Trophoblast cell (in vitro differentiated cells and primary cell): ENCODE data around the gene APPL2.

Experiments used
- DNase-seq, 2 donors: peaks; one replicate each; pipeline ENCODE4 v3.0.0-alpha.2; 2016
- H2AFZ ChIP-seq: 2 replicates; pipeline ENCODE4 v1.6.1; 2013; ENCODE audit warnings: low read length, moderate library complexity, mild to moderate bottlenecking; ENCODE audit not compliant: insufficient read depth, poor library complexity
- H2AK5ac ChIP-seq: 2 replicates; pipeline ENCODE4 v1.6.1; 2013; ENCODE audit warnings: mild to moderate bottlenecking, low read length
- H2BK120ac ChIP-seq: 2 replicates; pipeline ENCODE4 v1.6.1; 2013; ENCODE audit warnings: low read length, mild to moderate bottlenecking, moderate library complexity; ENCODE audit not compliant: insufficient read depth, poor library complexity
- H2BK12ac ChIP-seq: 2 replicates; pipeline ENCODE4 v1.6.1; 2013; ENCODE audit warnings: mild to moderate bottlenecking, low read length, moderate library complexity
- H2BK5ac ChIP-seq: 2 replicates; pipeline ENCODE4 v1.6.1; 2013; ENCODE audit warnings: low read length, low read depth, moderate library complexity, mild to moderate bottlenecking; ENCODE audit not compliant: poor library complexity
- H3K14ac ChIP-seq: 2 replicates; pipeline ENCODE4 v1.6.1; 2013; ENCODE audit warnings: mild to moderate bottlenecking, low read length
- H3K18ac ChIP-seq: 2 replicates; pipeline ENCODE4 v1.6.1; 2013; ENCODE audit warnings: mild to moderate bottlenecking, low read length
- H3K23ac ChIP-seq: 2 replicates; pipeline ENCODE4 v1.6.1; 2013; ENCODE audit warnings: low read length
- H3K27ac ChIP-seq: 2 replicates; pipeline ENCODE4 v1.5.1; 2013; ENCODE audit warnings: low read depth, mild to moderate bottlenecking, inconsistent platforms, low read length, moderate library complexity
- H3K27me3 ChIP-seq: 2 replicates; pipeline ENCODE4 v1.6.1; 2013; ENCODE audit warnings: inconsistent platforms, mild to moderate bottlenecking, low read length, moderate library complexity; ENCODE audit not compliant: insufficient read depth
- H3K36me3 ChIP-seq, 2 experiments: 1 replicate in 1 of 2; 2 replicates in 1 of 2; pipeline ENCODE4 v1.6.1; 2013; ENCODE audit warnings: low read length in 2 of 2, mild to moderate bottlenecking in 2 of 2, moderate library complexity in 1 of 2; ENCODE audit not compliant: insufficient read depth in 2 of 2, control insufficient read depth in 1 of 2
- H3K4ac ChIP-seq: 2 replicates; pipeline ENCODE4 v1.6.1; 2013; ENCODE audit warnings: low read depth, mild to moderate bottlenecking, low read length, moderate library complexity
- H3K4me1 ChIP-seq, 2 experiments: 1 replicate in 1 of 2; 2 replicates in 1 of 2; pipeline ENCODE4 v1.6.1; 2013; ENCODE audit warnings: low read length in 2 of 2, mild to moderate bottlenecking in 2 of 2, moderate library complexity in 1 of 2; ENCODE audit not compliant: insufficient read depth in 2 of 2, control insufficient read depth in 1 of 2
- H3K4me2 ChIP-seq: 2 replicates; pipeline ENCODE4 v1.6.1; 2013; ENCODE audit warnings: inconsistent platforms, mild to moderate bottlenecking, low read length, moderate library complexity
- H3K4me3 ChIP-seq: 2 replicates; pipeline ENCODE4 v1.5.1; 2013; ENCODE audit warnings: mild to moderate bottlenecking, low read depth, low read length, inconsistent platforms
- H3K79me1 ChIP-seq: one replicate; pipeline ENCODE4 v1.6.1; 2013; ENCODE audit warnings: low read length
- H3K79me2 ChIP-seq: 2 replicates; pipeline ENCODE4 v1.6.1; 2013; ENCODE audit warnings: low read length, mild to moderate bottlenecking; ENCODE audit not compliant: control insufficient read depth, insufficient read depth, poor library complexity
- H3K9ac ChIP-seq: 2 replicates; pipeline ENCODE4 v1.6.1; 2013; ENCODE audit warnings: mild to moderate bottlenecking, low read length
- H3K9me3 ChIP-seq: 2 replicates; pipeline ENCODE4 v1.6.1; 2013; ENCODE audit warnings: low read depth, mild to moderate bottlenecking, control low read depth, inconsistent platforms, low read length; ENCODE audit not compliant: insufficient read depth
- H4K12ac ChIP-seq: 2 replicates; pipeline ENCODE4 v1.6.1; 2013; ENCODE audit warnings: low read depth, mild to moderate bottlenecking, low read length, moderate library complexity
- H4K8ac ChIP-seq: 2 replicates; pipeline ENCODE4 v1.6.1; 2013; ENCODE audit warnings: low read depth, mild to moderate bottlenecking, low read length, moderate library complexity
- H4K91ac ChIP-seq: one replicate; pipeline ENCODE4 v1.6.1; 2013; ENCODE audit warnings: low read depth, mild to moderate bottlenecking, low read length, moderate library complexity
- WGBS: extraction: QIAGEN DNeasy Blood & Tissue Kit; methylation state at CpG from one replicate; pipeline ENCODE4 v1.1.7; 2013; ENCODE audit warnings: missing lambda C conversion rate; ENCODE audit not compliant: insufficient read length, insufficient coverage; ENCODE audit errors: extremely low coverage; 5-methylcytosine and 5-hydroxymethylcytosine counted together

Gene APPL2

DNA sequence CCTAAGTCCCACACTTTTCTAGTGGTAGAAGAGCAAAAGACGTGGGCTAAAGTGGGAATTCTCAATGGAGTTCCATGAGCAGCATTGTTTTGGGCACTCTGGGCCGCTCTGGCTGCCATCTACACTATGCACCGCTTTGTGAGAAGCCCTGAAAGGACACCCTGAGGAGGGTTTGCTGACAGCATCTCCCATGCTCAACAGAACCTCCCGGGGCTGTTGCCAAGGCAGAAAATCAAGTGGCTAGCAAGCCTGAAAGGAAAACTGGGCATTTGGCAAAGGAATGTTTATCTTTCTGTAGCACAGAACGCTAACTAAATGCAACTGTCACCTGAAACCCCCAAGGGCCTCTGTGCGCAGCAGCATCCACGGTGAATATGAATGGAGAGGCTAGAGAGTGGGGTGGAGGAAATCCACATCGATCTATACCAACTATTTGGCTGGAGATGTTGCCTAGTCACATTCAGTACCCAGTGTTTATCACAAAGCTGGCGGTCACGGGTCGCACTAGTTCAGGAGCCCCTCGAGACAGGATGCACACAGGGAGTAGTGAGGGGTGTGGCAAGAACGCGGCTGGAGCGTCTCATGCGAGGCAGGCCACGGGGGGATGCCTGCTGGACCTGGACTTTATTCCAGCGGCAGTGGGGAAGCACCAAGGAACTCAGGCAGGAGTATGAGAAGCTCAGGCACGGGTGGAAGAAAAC is 14.2 kb downstream of the APPL2 start:
- Histone ChIP-seq H3K14ac (no peak overlapping the region), H4K8ac (no peak overlapping the region), H3K9ac (peak overlapping the region; percentile 2), H3K27me3 (no peaks in the 10 kb centered on the region), H2BK120ac (no peak overlapping the region), H4K12ac (no peak overlapping the region), H3K4ac (no peak overlapping the region), H3K79me2 (no peaks in the 10 kb centered on the region), H4K91ac (no peak overlapping the region), H3K4me2 (no peak overlapping the region), H3K18ac (no peak overlapping the region), H3K4me1 (no peaks in the 10 kb centered on the region), H2BK12ac (no peak overlapping the region), H3K23ac (no peak overlapping the region), H3K9me3 (no peaks in the 10 kb centered on the region), H2BK5ac (no peak overlapping the region), H2AFZ (no peak overlapping the region), H3K36me3 (peaks cover 12 to 33% of the 10 kb centered on the region in 2 experiments), H3K4me3 (no peak overlapping the region), H3K27ac (no peak overlapping the region), H3K79me1 (no peaks in the 10 kb centered on the region), H2AK5ac (no peak overlapping the region)
- no peak for DNase-seq
- WGBS: no CpG with 5 or more reads among the region's 19 CpGs

DNA sequence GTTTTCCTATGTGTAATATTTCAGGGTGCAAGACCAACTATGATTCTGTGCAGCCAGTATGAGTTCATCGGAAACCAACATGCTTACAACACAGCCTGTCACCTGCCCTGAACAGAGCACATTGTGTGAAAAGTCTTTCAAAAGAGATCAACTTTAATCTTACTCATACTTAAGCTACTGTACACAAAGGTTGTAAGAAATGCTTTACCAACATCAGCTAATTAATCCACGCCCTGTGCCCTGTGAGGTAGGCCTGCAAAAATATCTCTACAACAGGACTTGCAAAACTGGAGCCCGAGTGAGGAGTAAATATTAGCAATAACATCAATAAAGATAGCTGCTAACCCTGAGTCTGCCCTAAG is 15.1 kb downstream of the APPL2 start:
- no peak overlapping the region for H2AFZ ChIP-seq
- H3K4me1 ChIP-seq: no peaks in the 10 kb centered on the region
- H3K4ac ChIP-seq: no peak overlapping the region
- no peak overlapping the region for H4K91ac ChIP-seq
- no peak overlapping the region for H3K27ac ChIP-seq
- H2BK5ac ChIP-seq: no peak overlapping the region
- H3K4me3 ChIP-seq: no peak overlapping the region
- H3K9me3 ChIP-seq: no peaks in the 10 kb centered on the region
- no peak for DNase-seq
- H3K4me2 ChIP-seq: no peak overlapping the region
- H3K9ac ChIP-seq: no peak overlapping the region
- peaks cover 16 to 37% of the 10 kb centered on the region in 2 experiments for H3K36me3 ChIP-seq
- H4K8ac ChIP-seq: no peak overlapping the region
- H3K27me3 ChIP-seq: no peaks in the 10 kb centered on the region
- H3K79me1 ChIP-seq: no peaks in the 10 kb centered on the region
- no peak overlapping the region for H3K23ac ChIP-seq
- H2BK120ac ChIP-seq: no peak overlapping the region
- no peak overlapping the region for H3K14ac ChIP-seq
- WGBS: no CpG with 5 or more reads among the region's 3 CpGs
- no peak overlapping the region for H3K18ac ChIP-seq
- H4K12ac ChIP-seq: no peak overlapping the region
- no peaks in the 10 kb centered on the region for H3K79me2 ChIP-seq
- H2BK12ac ChIP-seq: no peak overlapping the region
- H2AK5ac ChIP-seq: no peak overlapping the region

DNA sequence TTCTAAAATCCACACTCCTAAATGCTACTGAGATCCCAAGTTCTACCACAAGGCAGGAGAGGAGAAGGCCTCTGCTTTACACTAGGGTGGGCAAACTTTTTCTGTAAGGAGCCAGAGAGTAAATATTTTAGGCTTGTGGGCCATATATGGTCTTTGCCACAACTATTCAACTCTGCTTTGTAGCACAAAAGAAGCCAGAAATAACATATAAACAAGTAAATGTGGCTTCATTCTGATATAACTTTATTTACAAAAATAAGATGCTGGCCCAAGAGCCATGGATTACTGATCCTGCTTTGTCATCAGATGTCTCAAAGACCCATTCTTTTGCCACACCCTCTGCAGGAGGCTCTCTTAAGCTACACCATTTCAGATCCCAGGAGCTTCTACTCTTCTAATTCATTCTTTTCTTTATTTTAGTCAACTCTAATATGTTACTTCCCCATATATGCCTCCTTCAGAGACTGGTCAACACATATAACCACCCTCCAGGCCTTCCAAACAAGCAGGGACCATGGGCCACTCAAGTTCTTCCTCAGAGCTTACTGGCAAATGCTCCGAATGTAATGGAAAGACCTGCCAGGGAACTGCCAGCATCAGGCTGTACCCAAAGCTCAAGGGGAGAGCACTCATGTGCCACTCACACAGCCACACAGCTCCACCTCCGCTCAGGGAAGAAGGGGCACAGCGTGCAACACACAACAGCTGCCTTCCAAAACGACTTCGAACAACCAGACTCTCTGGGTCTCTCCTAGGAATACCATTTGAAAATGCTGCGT is 15.6 kb downstream of the APPL2 start:
- no peak overlapping the region for H2BK12ac ChIP-seq
- H3K9ac ChIP-seq: no peak overlapping the region
- H3K4me2 ChIP-seq: no peak overlapping the region
- H3K9me3 ChIP-seq: no peaks in the 10 kb centered on the region
- H3K4me1 ChIP-seq: no peaks in the 10 kb centered on the region
- no peak overlapping the region for H3K4me3 ChIP-seq
- WGBS: no CpG with 5 or more reads among the region's 6 CpGs
- H3K36me3 ChIP-seq: peaks cover 16 to 37% of the 10 kb centered on the region in 2 experiments
- no peak overlapping the region for H2AFZ ChIP-seq
- H4K91ac ChIP-seq: no peak overlapping the region
- no peak overlapping the region for H3K23ac ChIP-seq
- no peak overlapping the region for H2BK120ac ChIP-seq
- H4K12ac ChIP-seq: no peak overlapping the region
- no peak overlapping the region for H4K8ac ChIP-seq
- DNase-seq: no peak
- H3K79me2 ChIP-seq: no peaks in the 10 kb centered on the region
- no peaks in the 10 kb centered on the region for H3K27me3 ChIP-seq
- H3K79me1 ChIP-seq: no peaks in the 10 kb centered on the region
- no peak overlapping the region for H3K27ac ChIP-seq
- H2BK5ac ChIP-seq: no peak overlapping the region
- no peak overlapping the region for H3K14ac ChIP-seq
- no peak overlapping the region for H3K18ac ChIP-seq
- no peak overlapping the region for H3K4ac ChIP-seq
- no peak overlapping the region for H2AK5ac ChIP-seq

DNA sequence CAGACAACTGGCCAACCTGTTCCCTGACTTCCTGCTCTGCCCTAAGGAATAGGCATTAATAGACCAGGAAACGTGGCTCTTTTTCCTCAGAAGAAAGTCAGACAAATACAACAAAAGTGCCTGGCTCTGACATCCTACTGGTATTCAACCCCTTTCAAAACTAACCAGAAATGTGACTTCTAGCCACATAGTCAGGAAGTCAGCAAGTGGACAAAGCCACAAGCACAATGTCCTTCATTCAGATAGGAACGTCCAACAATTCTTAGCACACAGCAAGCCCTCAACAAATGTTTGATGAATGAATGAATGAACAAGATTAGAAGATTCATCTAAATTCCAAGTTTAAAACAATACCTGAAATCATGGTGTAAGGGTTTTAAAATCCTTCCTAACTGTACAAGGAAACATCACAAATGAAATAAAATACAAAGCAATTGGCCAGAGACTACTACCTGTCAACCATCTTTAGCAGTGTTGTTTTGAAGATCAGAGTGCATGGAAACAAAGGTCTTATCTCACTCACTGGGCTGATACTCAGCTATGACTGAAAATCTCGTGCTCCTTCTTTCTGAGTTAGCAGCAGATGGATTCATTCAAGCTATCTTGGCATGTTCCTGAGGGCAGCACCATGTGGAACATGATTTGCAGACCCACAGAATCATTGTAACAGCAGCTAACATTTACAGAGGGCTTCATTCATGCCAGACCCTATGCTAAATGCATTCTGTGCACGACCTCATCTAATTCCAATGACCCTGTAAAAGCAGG is 16.5 kb downstream of the APPL2 start:
- H3K18ac ChIP-seq: no peak overlapping the region
- H3K23ac ChIP-seq: no peak overlapping the region
- H2AK5ac ChIP-seq: no peak overlapping the region
- no peak for DNase-seq
- H3K14ac ChIP-seq: no peak overlapping the region
- no peaks in the 10 kb centered on the region for H3K9me3 ChIP-seq
- H3K4me2 ChIP-seq: no peak overlapping the region
- no peaks in the 10 kb centered on the region for H3K27me3 ChIP-seq
- no CpG with 5 or more reads among the region's 4 CpGs for WGBS
- no peak overlapping the region for H2AFZ ChIP-seq
- no peak overlapping the region for H2BK12ac ChIP-seq
- H2BK120ac ChIP-seq: no peak overlapping the region
- H3K4me3 ChIP-seq: no peak overlapping the region
- H3K4me1 ChIP-seq: peaks cover 3 to 6% of the 10 kb centered on the region in 2 experiments
- H4K12ac ChIP-seq: no peak overlapping the region
- no peak overlapping the region for H3K27ac ChIP-seq
- H3K36me3 ChIP-seq: peaks cover 19 to 40% of the 10 kb centered on the region in 2 experiments
- no peaks in the 10 kb centered on the region for H3K79me1 ChIP-seq
- H4K91ac ChIP-seq: no peak overlapping the region
- no peaks in the 10 kb centered on the region for H3K79me2 ChIP-seq
- no peak overlapping the region for H4K8ac ChIP-seq
- H2BK5ac ChIP-seq: no peak overlapping the region
- H3K9ac ChIP-seq: no peak overlapping the region
- H3K4ac ChIP-seq: no peak overlapping the region
